Vagina (tissue), 2 donors: ENCODE data around the gene ZNF598. TPM values are rescaled to one million over a fixed set of nuclear protein-coding genes. Genes with fewer than 3 reads are reported as not detected.
A peak's percentile ranks its signal among the peaks of the same experiment; 100 is the strongest.

Experiments
- DNase-seq, 2 donors: peaks; one replicate each; pipeline ENCODE4 v3.0.0-alpha.2; 2017; ENCODE audit errors: extremely low spot score in 2 of 2
- H3K27ac ChIP-seq: fragments of 200-600 bp; sonication (generic); one replicate; pipeline ENCODE4 v1.5.1; 2019
- H3K27me3 ChIP-seq: fragments of 200-600 bp; sonication (generic); one replicate; pipeline ENCODE4 v1.5.1; 2019
- H3K36me3 ChIP-seq, 2 donors: fragments of 200-600 bp; sonication (generic); one replicate each; pipeline ENCODE4 v1.5.1; 2017 to 2019
- H3K4me1 ChIP-seq: fragments of 200-600 bp; sonication (generic); one replicate; pipeline ENCODE4 v1.5.1; 2019
- H3K4me3 ChIP-seq, 2 donors: fragments of 200-600 bp; sonication (generic); 1 replicate in 1 of 2; 2 replicates in 1 of 2; pipeline ENCODE4 v1.5.1; 2016 to 2019
- H3K9me3 ChIP-seq: fragments of 200-600 bp; sonication (generic); one replicate; pipeline ENCODE4 v1.5.1; 2019
- CTCF ChIP-seq, 3 experiments: fragments of 450-650 bp in 2 of 3; fragments of 200-600 bp in 1 of 3; sonication (generic) in 1 of 3; IDR thresholded peaks; one replicate each; pipeline ENCODE4 v1.5.1; 2017 to 2019; ENCODE audit warnings: antibody characterized with exemption in 3 of 3, mild to moderate bottlenecking in 2 of 3, moderate library complexity in 2 of 3
- POLR2A ChIP-seq, 2 donors: fragments of 450-650 bp; IDR thresholded peaks; one replicate each; pipeline ENCODE4 v1.6.1; 2017; ENCODE audit warnings: antibody characterized with exemption in 2 of 2, mild to moderate bottlenecking in 2 of 2, moderate library complexity in 2 of 2
- POLR2AphosphoS5 ChIP-seq, 2 donors: sonication (generic); formaldehyde crosslinking; IDR thresholded peaks; one replicate each; pipeline ENCODE4 v1.9.0; 2017; ENCODE audit warnings: antibody characterized with exemption in 2 of 2, mild to moderate bottlenecking in 2 of 2, low read depth in 1 of 2; ENCODE audit not compliant: insufficient read depth in 1 of 2
- intact Hi-C: fragments of 100-400 bp; cut with DNase I; formaldehyde crosslinking; loops from one replicate; pipeline ENCODE4 v1.15.1; 2023
- total RNA-seq: library from RNA; depleted of rRNA; stranded (reverse); fragments of >200 nt; gene quantifications from one replicate; pipeline ENCODE4 v1.2.3, GENCODE V29; 2016

The ZNF598 gene
- total RNA-seq, 1 donor from 2014 or later: 51.8 TPM

GRCh38 chr16:1973461-1974156 is 36.0 kb downstream of the ZNF598 start:
- Histone ChIP-seq H3K4me3 (no peak overlapping the region), H3K27me3 (no peaks in the 10 kb centered on the region), H3K36me3 (peaks cover 0 to 41% of the 10 kb centered on the region in 2 donors), H3K9me3 (no peaks in the 10 kb centered on the region), H3K4me1 (peaks cover 28% of the 10 kb centered on the region), H3K27ac (no peak overlapping the region)
- intact Hi-C loops: no loop called here
- TF ChIP-seq POLR2A (IDR thresholded peaks at IDR 0.05) (no peak), CTCF (IDR thresholded peaks at IDR 0.05) (no peak), POLR2AphosphoS5 (IDR thresholded peaks at IDR 0.05; ENCODE audit: insufficient read depth in 1 of 2, low read depth in 1 of 2) (no peak)
- no peak for DNase-seq

- no peak for DNase-seq
- Histone ChIP-seq H3K36me3 (peaks cover 0 to 32% of the 10 kb centered on the region in 2 donors), H3K27ac (peak overlapping the region; percentile 85), H3K4me1 (peaks cover 28% of the 10 kb centered on the region), H3K27me3 (no peaks in the 10 kb centered on the region), H3K4me3 (peak overlapping the region; percentile 73 to 89), H3K9me3 (no peaks in the 10 kb centered on the region)
- no peak for TF ChIP-seq POLR2A (IDR thresholded peaks at IDR 0.05)
- no peak for TF ChIP-seq POLR2AphosphoS5 (IDR thresholded peaks at IDR 0.05; ENCODE audit: insufficient read depth in 1 of 2, low read depth in 1 of 2)
- TF ChIP-seq CTCF (IDR thresholded peaks at IDR 0.05): no peak
- intact Hi-C loops: no loop called here
Observed at GRCh38 chr16:1972490-1972877, 37.1 kb downstream of the ZNF598 start.

- TF ChIP-seq POLR2A (IDR thresholded peaks at IDR 0.05): peak; percentile 34 to 91
- TF ChIP-seq CTCF (IDR thresholded peaks at IDR 0.05): peak in 1 of 3 experiments; percentile 29
- peak; percentile 99 to 100 for TF ChIP-seq POLR2AphosphoS5 (IDR thresholded peaks at IDR 0.05; ENCODE audit: insufficient read depth in 1 of 2, low read depth in 1 of 2)
- intact Hi-C loops: no loop called here
- peak within 1 kb of the TSS; percentile 85 for H3K27ac ChIP-seq
- H3K9me3 ChIP-seq: no peaks in the 10 kb centered on the region
- H3K4me3 ChIP-seq: peak within 1 kb of the TSS; percentile 73 to 89
- peaks cover 28% of the 10 kb centered on the region for H3K4me1 ChIP-seq
- peaks cover 0 to 27% of the 10 kb centered on the region in 2 donors for H3K36me3 ChIP-seq
- no peaks in the 10 kb centered on the region for H3K27me3 ChIP-seq
- DNase-seq: no peak
Observed at GRCh38 chr16:1971796-1972489, 37.7 kb downstream of the ZNF598 start, which contains the start of gene TBL3. Gene TBL3 (plus strand): TSS chr16:1972053. CDS start chr16:1972165, 112 bp downstream.

GRCh38 chr16:1968146-1968953 is 41.3 kb downstream of the ZNF598 start:
- no peak overlapping the region for H3K27ac ChIP-seq
- peaks cover 0 to 4% of the 10 kb centered on the region in 2 donors for H3K36me3 ChIP-seq
- no peaks in the 10 kb centered on the region for H3K27me3 ChIP-seq
- no peak overlapping the region for H3K4me3 ChIP-seq
- TF ChIP-seq POLR2AphosphoS5 (IDR thresholded peaks at IDR 0.05; ENCODE audit: insufficient read depth in 1 of 2, low read depth in 1 of 2): no peak
- TF ChIP-seq CTCF (IDR thresholded peaks at IDR 0.05): no peak
- no peak for TF ChIP-seq POLR2A (IDR thresholded peaks at IDR 0.05)
- no peak for DNase-seq
- intact Hi-C loops: no loop called here
- H3K9me3 ChIP-seq: no peaks in the 10 kb centered on the region
- peaks cover 46% of the 10 kb centered on the region for H3K4me1 ChIP-seq
